Measurements from ENCODE around the gene RPL32. TPM values are rescaled to one million over a fixed set of nuclear protein-coding genes. Genes with fewer than 3 reads are reported as not detected.

Gene RPL32
- total and polyA plus RNA-seq, 9 of the 15 experiments (the other 6 are each of a cell fraction or from before 2014, with no cell fraction given): 2,738 to 6,200 (median 4,286) TPM

DNA sequence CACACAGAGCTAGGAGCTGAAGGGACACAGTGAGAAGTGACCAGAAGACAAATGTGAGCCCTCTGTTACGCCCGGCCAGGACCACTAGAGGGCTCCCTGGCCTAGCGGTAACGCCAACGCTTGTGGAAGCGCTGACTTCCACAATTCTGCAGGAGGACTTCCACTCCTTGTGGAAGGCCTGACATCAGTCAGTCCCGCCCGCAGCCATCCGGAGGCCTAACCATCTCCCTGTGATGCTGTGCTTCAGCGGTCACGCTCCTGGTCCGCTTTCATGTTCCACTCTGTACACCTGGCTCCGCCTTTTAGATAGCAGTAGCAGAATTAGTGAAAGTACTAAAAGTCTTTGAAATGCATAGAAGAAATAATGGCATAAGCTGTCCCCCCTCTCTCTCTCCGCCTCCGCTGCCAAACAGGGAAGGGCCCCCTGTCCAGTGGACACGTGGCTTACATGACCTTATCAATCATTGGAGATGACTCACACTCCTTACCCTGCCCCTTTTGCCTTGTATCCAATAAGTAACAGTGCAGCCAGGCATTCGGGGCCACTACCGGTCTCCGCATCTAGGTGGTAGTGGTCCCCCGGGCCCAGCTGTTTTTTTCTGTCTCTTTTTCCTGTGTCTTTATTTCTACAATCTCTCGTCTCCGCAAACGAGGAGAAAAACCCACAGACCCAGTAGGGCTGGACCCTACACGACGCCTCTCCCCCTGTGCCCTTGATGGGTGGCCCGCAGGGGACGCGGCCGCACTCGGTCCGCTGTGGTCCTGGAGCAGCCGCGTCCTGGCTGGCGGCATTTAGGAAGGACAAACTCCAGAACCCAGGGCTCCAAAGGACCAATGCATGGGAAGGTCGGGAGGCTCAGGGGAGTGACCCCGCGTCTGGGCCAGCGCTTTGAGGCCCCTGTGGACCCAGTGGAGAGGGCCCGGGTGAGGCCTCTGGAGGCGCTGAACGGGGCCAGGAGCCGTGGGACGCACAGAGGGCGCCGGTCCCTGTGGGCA is 27.0 kb upstream of the RPL32 start (continued):
- peak; percentile 96; the same call in 1 of the 2 replicates for TF ChIP-seq CREB3L1 (IDR thresholded peaks at IDR 0.05; ENCODE audit: borderline replicate concordance, low read depth)
- TF ChIP-seq E2F1 (CRISPR knock-in tag; IDR thresholded peaks at IDR 0.05): peak; percentile 79
- TF ChIP-seq KLF16 (IDR thresholded peaks at IDR 0.05): peak; percentile 73; the same call in 1 of the 2 replicates
- TF ChIP-seq NRF1 (conservative IDR thresholded peaks at IDR 0.05 in 1 of 2, IDR thresholded peaks at IDR 0.05 in 1 of 2): peak in 1 of 2 experiments; percentile 30; a peak in 1 of 4 replicates
- peak; percentile 92 for TF ChIP-seq DPF2 (IDR thresholded peaks at IDR 0.05)
- peak; percentile 76 for TF ChIP-seq JUN (IDR thresholded peaks at IDR 0.05; ENCODE audit: borderline replicate concordance, low read depth, low read length)
- peak; percentile 97 for TF ChIP-seq JUN (CRISPR knock-in tag; IDR thresholded peaks at IDR 0.05; ENCODE audit: borderline replicate concordance)
- peak; percentile 17; the same call in 1 of the 2 replicates for TF ChIP-seq ZNF143 (CRISPR knock-in tag; IDR thresholded peaks at IDR 0.05)
- TF ChIP-seq, protein P1, sequence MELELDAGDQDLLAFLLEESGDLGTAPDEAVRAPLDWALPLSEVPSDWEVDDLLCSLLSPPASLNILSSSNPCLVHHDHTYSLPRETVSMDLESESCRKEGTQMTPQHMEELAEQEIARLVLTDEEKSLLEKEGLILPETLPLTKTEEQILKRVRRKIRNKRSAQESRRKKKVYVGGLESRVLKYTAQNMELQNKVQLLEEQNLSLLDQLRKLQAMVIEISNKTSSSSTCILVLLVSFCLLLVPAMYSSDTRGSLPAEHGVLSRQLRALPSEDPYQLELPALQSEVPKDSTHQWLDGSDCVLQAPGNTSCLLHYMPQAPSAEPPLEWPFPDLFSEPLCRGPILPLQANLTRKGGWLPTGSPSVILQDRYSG (tag; conservative IDR thresholded peaks at IDR 0.05; ENCODE audit: low read depth): peak; percentile 38; the same call in 1 of the 2 replicates
- TF ChIP-seq, protein P2, sequence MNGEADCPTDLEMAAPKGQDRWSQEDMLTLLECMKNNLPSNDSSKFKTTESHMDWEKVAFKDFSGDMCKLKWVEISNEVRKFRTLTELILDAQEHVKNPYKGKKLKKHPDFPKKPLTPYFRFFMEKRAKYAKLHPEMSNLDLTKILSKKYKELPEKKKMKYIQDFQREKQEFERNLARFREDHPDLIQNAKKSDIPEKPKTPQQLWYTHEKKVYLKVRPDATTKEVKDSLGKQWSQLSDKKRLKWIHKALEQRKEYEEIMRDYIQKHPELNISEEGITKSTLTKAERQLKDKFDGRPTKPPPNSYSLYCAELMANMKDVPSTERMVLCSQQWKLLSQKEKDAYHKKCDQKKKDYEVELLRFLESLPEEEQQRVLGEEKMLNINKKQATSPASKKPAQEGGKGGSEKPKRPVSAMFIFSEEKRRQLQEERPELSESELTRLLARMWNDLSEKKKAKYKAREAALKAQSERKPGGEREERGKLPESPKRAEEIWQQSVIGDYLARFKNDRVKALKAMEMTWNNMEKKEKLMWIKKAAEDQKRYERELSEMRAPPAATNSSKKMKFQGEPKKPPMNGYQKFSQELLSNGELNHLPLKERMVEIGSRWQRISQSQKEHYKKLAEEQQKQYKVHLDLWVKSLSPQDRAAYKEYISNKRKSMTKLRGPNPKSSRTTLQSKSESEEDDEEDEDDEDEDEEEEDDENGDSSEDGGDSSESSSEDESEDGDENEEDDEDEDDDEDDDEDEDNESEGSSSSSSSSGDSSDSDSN (IDR thresholded peaks at IDR 0.05; ENCODE audit: borderline replicate concordance in 1 of 2, low read depth in 2 of 2, low read length in 2 of 2): peak; percentile 96 to 99; a peak in 3 of 4 replicates
- TF ChIP-seq CAMTA2 (CRISPR knock-in tag; conservative IDR thresholded peaks at IDR 0.05): no peak
- TF ChIP-seq BCLAF1 (IDR thresholded peaks at IDR 0.05; ENCODE audit: borderline replicate concordance in 1 of 2, control insufficient read depth in 1 of 2, low read depth in 2 of 2, low read length in 1 of 2): 0 out of 4 replicates have a peak, but pooled peaks of 1 of the 2 experiments have one; percentile 22
